Activated T-cell treated with anti-CD3 and anti-CD28 coated beads, Interleukin-2, amount 50 U/mL, for 1 hour (primary cell): Measurements from ENCODE around the gene PIP5K1A.
"Not testable (repeated sequence)": the region's sequence is repeated elsewhere in the genome, so short reads cannot be mapped to it uniquely, and the experiment has no call there.

Experiments
- DNase-seq: peaks from one replicate; pipeline ENCODE4 v3.0.0-alpha.2; 2020

PIP5K1A gene

GRCh38 chr1:151198254-151199127, at the start of gene PIP5K1A:
Gene PIP5K1A, plus strand, starts transcription at chr1:151198552. Its CDS starts 445 bp downstream, at chr1:151198997.
- DNase-seq, result peak; percentile 96

- DNase-seq, result peak; percentile 76
Measured at GRCh38 chr1:151156515-151156819, 41.9 kb upstream of the PIP5K1A start, which contains the start of gene TNFAIP8L2. Gene TNFAIP8L2, plus strand, starts transcription at chr1:151156649. Its CDS starts 2,049 bp downstream, at chr1:151158698.

GRCh38 chr1:151157067-151157531, 41.3 kb upstream of the PIP5K1A start:
- DNase-seq, result peak; percentile 49

GRCh38 chr1:151158326-151158725, 40.0 kb upstream of the PIP5K1A start:
- DNase-seq, result peak; percentile 53

GRCh38 chr1:151158751-151159251, 39.6 kb upstream of the PIP5K1A start:
- peak; percentile 32 for DNase-seq

- no peak for DNase-seq
Measured at GRCh38 chr1:151159373-151159772, 39.0 kb upstream of the PIP5K1A start.

- no peak for DNase-seq
Measured at GRCh38 chr1:151164732-151165280, 33.5 kb upstream of the PIP5K1A start.

- DNase-seq, result no peak
Measured at GRCh38 chr1:151165281-151165737, 33.0 kb upstream of the PIP5K1A start.

- DNase-seq, result peak; percentile 90
Measured at GRCh38 chr1:151165738-151166504, 32.4 kb upstream of the PIP5K1A start, which contains the start of the genes LYSMD1 and SCNM1. Gene LYSMD1, minus strand, starts transcription at chr1:151165902. Its CDS starts 644 bp downstream, at chr1:151165258. Gene SCNM1, plus strand, starts transcription at chr1:151166144. Its CDS starts 9 bp downstream, at chr1:151166153.

- DNase-seq, result no peak
Measured at GRCh38 chr1:151166505-151166956, 31.8 kb upstream of the PIP5K1A start.

- no peak for DNase-seq
Measured at GRCh38 chr1:151167116-151167515, 31.2 kb upstream of the PIP5K1A start.

- no peak for DNase-seq
Measured at GRCh38 chr1:151171190-151171589, 27.2 kb upstream of the PIP5K1A start.

GRCh38 chr1:151175041-151175741, 23.2 kb upstream of the PIP5K1A start:
- DNase-seq, result no peak

- DNase-seq, result no peak
Measured at GRCh38 chr1:151175863-151176262, 22.5 kb upstream of the PIP5K1A start, which contains the start of gene TMOD4. Gene TMOD4, minus strand, starts transcription at chr1:151175981. Its CDS starts 1,106 bp downstream, at chr1:151174875.

- no peak for DNase-seq
Measured at GRCh38 chr1:151176514-151177045, 21.8 kb upstream of the PIP5K1A start.

- no peak for DNase-seq
Measured at GRCh38 chr1:151184211-151184610, 14.1 kb upstream of the PIP5K1A start.

- DNase-seq, result no peak
Measured at GRCh38 chr1:151187205-151187604, 11.1 kb upstream of the PIP5K1A start.

- not testable (repeated sequence) for DNase-seq
Measured at GRCh38 chr1:151188667-151189066, 9.7 kb upstream of the PIP5K1A start.

- DNase-seq, result peak; percentile 80
Measured at GRCh38 chr1:151189637-151190445, 8.5 kb upstream of the PIP5K1A start, which contains the start of gene VPS72. Gene VPS72, minus strand, starts transcription at chr1:151190197. Its CDS starts 76 bp downstream, at chr1:151190121.

- DNase-seq, result no peak
Measured at GRCh38 chr1:151192047-151192446, 6.3 kb upstream of the PIP5K1A start.

- DNase-seq, result no peak
Measured at GRCh38 chr1:151193304-151193703, 5.0 kb upstream of the PIP5K1A start.
